GM18858 (cell line): ENCODE measurements around the gene FRMD7.

Experiments
- ATAC-seq: cut with Tn5 transposase; IDR thresholded peaks from one replicate; pipeline ENCODE4 v1.9.1; 2021; ENCODE audit not compliant: unreplicated experiment

The FRMD7 gene

GRCh38 chrX:132040066-132040465 lies 87.8 kb downstream of the FRMD7 start:
- no peak for ATAC-seq

GRCh38 chrX:132037479-132037993 lies 90.3 kb downstream of the FRMD7 start:
- ATAC-seq = no peak

- no peak for ATAC-seq
Measured at GRCh38 chrX:132034648-132035047, 93.2 kb downstream of the FRMD7 start.

- no peak for ATAC-seq
Measured at GRCh38 chrX:132033166-132033565, 94.7 kb downstream of the FRMD7 start.

- ATAC-seq = no peak
Measured at GRCh38 chrX:132031867-132032266, 96.0 kb downstream of the FRMD7 start.

- no peak for ATAC-seq
Measured at GRCh38 chrX:132030264-132030663, 97.6 kb downstream of the FRMD7 start.
